CD4-positive, alpha-beta T cell treated with Interferon alpha-2 for 1 hour (primary cell): Measurements from ENCODE around the gene PIGC.

ENCODE experiments used
- DNase-seq, 2 donors: peaks; one replicate each; pipeline ENCODE4 v3.0.0-alpha.2; 2020 to 2022

PIGC gene

GRCh38 chr1:172443666-172444453, at the start of gene PIGC:
PIGC (minus strand) TSS chr1:172444069; CDS start chr1:172442622, 1,447 bp downstream.
- DNase-seq, result peak; percentile 88 to 91

GRCh38 chr1:172492421-172492820, 48.6 kb upstream of the PIGC start:
- DNase-seq, result no peak

- no peak for DNase-seq
Measured at GRCh38 chr1:172489847-172490246, 46.0 kb upstream of the PIGC start.

- no peak for DNase-seq
Measured at GRCh38 chr1:172488393-172488792, 44.5 kb upstream of the PIGC start.

- DNase-seq, result no peak
Measured at GRCh38 chr1:172487550-172487949, 43.7 kb upstream of the PIGC start.

GRCh38 chr1:172486805-172487454, 43.1 kb upstream of the PIGC start:
- DNase-seq, result no peak

- DNase-seq, result no peak
Measured at GRCh38 chr1:172485626-172486025, 41.8 kb upstream of the PIGC start.

- no peak for DNase-seq
Measured at GRCh38 chr1:172484252-172484651, 40.4 kb upstream of the PIGC start.

GRCh38 chr1:172483448-172483847, 39.6 kb upstream of the PIGC start:
- no peak for DNase-seq

- DNase-seq, result no peak
Measured at GRCh38 chr1:172482044-172482443, 38.2 kb upstream of the PIGC start.

GRCh38 chr1:172480431-172480830, 36.6 kb upstream of the PIGC start:
- no peak for DNase-seq

- no peak for DNase-seq
Measured at GRCh38 chr1:172478485-172478884, 34.6 kb upstream of the PIGC start.

- no peak for DNase-seq
Measured at GRCh38 chr1:172477741-172478140, 33.9 kb upstream of the PIGC start.

GRCh38 chr1:172477216-172477615, 33.3 kb upstream of the PIGC start:
- no peak for DNase-seq

GRCh38 chr1:172476218-172476811, 32.4 kb upstream of the PIGC start:
- DNase-seq, result no peak

GRCh38 chr1:172473842-172474241, 30.0 kb upstream of the PIGC start:
- no peak for DNase-seq

GRCh38 chr1:172473302-172473701, 29.4 kb upstream of the PIGC start:
- DNase-seq, result no peak

- no peak for DNase-seq
Measured at GRCh38 chr1:172472495-172472894, 28.6 kb upstream of the PIGC start.

GRCh38 chr1:172471666-172472065, 27.8 kb upstream of the PIGC start:
- no peak for DNase-seq

- no peak for DNase-seq
Measured at GRCh38 chr1:172470149-172470548, 26.3 kb upstream of the PIGC start.

GRCh38 chr1:172469717-172470116, 25.8 kb upstream of the PIGC start:
- DNase-seq, result no peak

GRCh38 chr1:172468296-172468695, 24.4 kb upstream of the PIGC start:
- DNase-seq, result no peak

GRCh38 chr1:172467446-172467845, 23.6 kb upstream of the PIGC start:
- DNase-seq, result no peak

GRCh38 chr1:172466795-172467407, 23.0 kb upstream of the PIGC start:
- DNase-seq, result no peak
